WTC11 (cell line): ENCODE data around the gene NSL1.

Source experiments
- ATF6 ChIP-seq: sonication (generic); formaldehyde crosslinking; IDR thresholded peaks from 2 replicates; pipeline ENCODE4 v1.8.1; 2023; ENCODE audit warnings: mild to moderate bottlenecking, missing genetic modification reagents
- CREB1 ChIP-seq: sonication (generic); formaldehyde crosslinking; IDR thresholded peaks from 2 replicates; pipeline ENCODE4 v1.8.0; 2023; ENCODE audit warnings: mild to moderate bottlenecking, missing genetic modification reagents
- CTCF ChIP-seq: fragments of 200-600 bp; IDR thresholded peaks from 2 replicates; pipeline ENCODE4 v1.8.0; 2022; ENCODE audit warnings: antibody characterized with exemption
- FOXP1 ChIP-seq: sonication (generic); formaldehyde crosslinking; IDR thresholded peaks from 2 replicates; pipeline ENCODE4 v1.8.0; 2022; ENCODE audit warnings: missing genetic modification reagents, mild to moderate bottlenecking, moderate library complexity, borderline replicate concordance
- HMGXB4 ChIP-seq: sonication (generic); formaldehyde crosslinking; IDR thresholded peaks from 2 replicates; pipeline ENCODE4 v1.8.1; 2023; ENCODE audit warnings: mild to moderate bottlenecking, moderate library complexity, missing genetic modification reagents
- KAT7 ChIP-seq: sonication (generic); formaldehyde crosslinking; IDR thresholded peaks from 2 replicates; pipeline ENCODE4 v1.8.1; 2023; ENCODE audit warnings: missing genetic modification reagents, mild to moderate bottlenecking, borderline replicate concordance
- MXD4 ChIP-seq: fragments of 250-450 bp; sonication (Bioruptor Pico); IDR thresholded peaks from 2 replicates; pipeline ENCODE4 v1.8.0; 2021; ENCODE audit warnings: mild to moderate bottlenecking, moderate library complexity, borderline replicate concordance
- MYBL2 ChIP-seq: sonication (generic); formaldehyde crosslinking; IDR thresholded peaks from 2 replicates; pipeline ENCODE4 v1.8.1; 2023; ENCODE audit warnings: mild to moderate bottlenecking, moderate library complexity, missing genetic modification reagents
- NR2C2 ChIP-seq: sonication (generic); formaldehyde crosslinking; IDR thresholded peaks from 2 replicates; pipeline ENCODE4 v1.8.0; 2022; ENCODE audit warnings: mild to moderate bottlenecking, missing genetic modification reagents
- TCF7 ChIP-seq: sonication (generic); formaldehyde crosslinking; IDR thresholded peaks from 2 replicates; pipeline ENCODE4 v1.8.0; 2022; ENCODE audit warnings: mild to moderate bottlenecking, low read depth, missing genetic modification reagents, moderate library complexity
- TP53 ChIP-seq: sonication (generic); formaldehyde crosslinking; IDR thresholded peaks from 2 replicates; pipeline ENCODE4 v1.8.1; 2023; ENCODE audit warnings: mild to moderate bottlenecking, missing genetic modification reagents
- ZNF121 ChIP-seq: sonication (generic); formaldehyde crosslinking; IDR thresholded peaks from 2 replicates; pipeline ENCODE4 v1.8.0; 2023; ENCODE audit warnings: missing genetic modification reagents

- TF ChIP-seq NR2C2 (CRISPR knock-in tag) (no peak), HMGXB4 (no peak), FOXP1 (CRISPR knock-in tag) (no peak), MYBL2 (CRISPR knock-in tag) (no peak), CTCF (no peak), TCF7 (no peak), CREB1 (CRISPR knock-in tag) (no peak), TP53 (CRISPR knock-in tag) (no peak), ATF6 (CRISPR knock-in tag) (no peak), KAT7 (CRISPR knock-in tag) (no peak), ZNF121 (CRISPR knock-in tag) (no peak), MXD4 (CRISPR knock-in tag) (no peak)
Measured at GRCh38 chr1:212685429-212685828, 106.1 kb downstream of the NSL1 start.
